T-helper 1 cell treated with Interleukin-12 subunit alpha and Interleukin-12 subunit beta and Interleukin-4 antibody, amounts not matched to agents 30 μg/mL and 1 μg/mL, for 36 hours (primary cell): ENCODE results near the gene NISCH.

Experiments used
- H3K27ac Mint-ChIP-seq: one replicate; pipeline ENCODE4 v1.8.0; 2021; ENCODE audit warnings: mild to moderate bottlenecking, mixed read lengths
- H3K27me3 Mint-ChIP-seq: one replicate; pipeline ENCODE4 v1.8.0; 2021; ENCODE audit warnings: low read depth, mixed read lengths
- H3K36me3 Mint-ChIP-seq: one replicate; pipeline ENCODE4 v1.8.0; 2021; ENCODE audit warnings: low read depth, mixed read lengths
- H3K4me1 Mint-ChIP-seq: one replicate; pipeline ENCODE4 v1.8.0; 2021; ENCODE audit warnings: low read depth, mixed read lengths
- H3K4me3 Mint-ChIP-seq: one replicate; pipeline ENCODE4 v1.8.0; 2021; ENCODE audit warnings: mild to moderate bottlenecking, moderate library complexity, mixed read lengths
- H3K9me3 Mint-ChIP-seq: one replicate; pipeline ENCODE4 v1.8.0; 2021; ENCODE audit warnings: mixed read lengths

The NISCH gene

DNA sequence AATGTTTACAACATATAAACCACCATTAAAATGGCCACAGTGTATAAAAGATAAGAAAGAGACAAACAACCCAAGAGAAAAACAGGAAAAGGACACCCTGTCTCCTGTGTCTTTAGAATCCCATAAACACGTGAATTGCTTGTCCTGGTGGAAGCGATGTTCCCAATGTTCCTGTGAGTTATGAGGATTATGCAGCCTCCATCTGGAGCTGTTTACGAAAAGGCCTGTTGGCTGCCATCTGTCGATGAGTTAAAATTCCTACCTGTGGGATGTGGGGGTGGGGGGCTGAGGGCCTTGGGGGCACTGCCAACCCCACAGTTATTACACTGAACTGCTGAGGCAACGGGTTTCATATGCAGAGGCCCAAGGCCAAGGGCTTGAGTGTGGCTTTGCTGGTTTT lies 13.6 kb downstream of the NISCH start:
- H3K9me3 Mint-ChIP-seq, result no peaks in the 10 kb centered on the region
- H3K4me3 Mint-ChIP-seq, result no peak overlapping the region
- no peaks in the 10 kb centered on the region for H3K27me3 Mint-ChIP-seq
- peaks cover 18% of the 10 kb centered on the region for H3K36me3 Mint-ChIP-seq
- no peaks in the 10 kb centered on the region for H3K4me1 Mint-ChIP-seq
- no peak overlapping the region for H3K27ac Mint-ChIP-seq

DNA sequence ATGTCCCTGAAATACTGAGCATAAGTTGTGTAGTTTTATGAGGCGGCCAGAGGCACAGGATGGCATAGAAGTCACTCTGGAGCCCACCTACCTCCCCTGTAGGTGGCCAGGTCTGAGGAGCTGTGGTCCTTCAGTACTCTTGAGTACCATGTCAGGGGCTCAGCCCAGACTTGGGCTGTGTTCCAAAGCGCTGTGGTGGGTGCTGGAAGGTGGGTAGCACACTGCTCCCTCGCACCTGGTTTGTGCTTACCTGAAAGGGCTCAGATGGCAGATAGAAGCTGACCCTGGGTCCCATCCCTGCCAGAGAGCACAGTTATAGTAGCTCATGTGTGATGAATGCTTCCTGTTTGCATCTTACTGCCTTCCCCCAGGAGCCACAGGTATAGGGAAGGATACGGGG lies 15.5 kb downstream of the NISCH start:
- H3K27me3 Mint-ChIP-seq, result no peaks in the 10 kb centered on the region
- H3K9me3 Mint-ChIP-seq, result no peaks in the 10 kb centered on the region
- H3K4me3 Mint-ChIP-seq, result no peak overlapping the region
- no peak overlapping the region for H3K27ac Mint-ChIP-seq
- H3K4me1 Mint-ChIP-seq, result no peaks in the 10 kb centered on the region
- peaks cover 22% of the 10 kb centered on the region for H3K36me3 Mint-ChIP-seq

DNA sequence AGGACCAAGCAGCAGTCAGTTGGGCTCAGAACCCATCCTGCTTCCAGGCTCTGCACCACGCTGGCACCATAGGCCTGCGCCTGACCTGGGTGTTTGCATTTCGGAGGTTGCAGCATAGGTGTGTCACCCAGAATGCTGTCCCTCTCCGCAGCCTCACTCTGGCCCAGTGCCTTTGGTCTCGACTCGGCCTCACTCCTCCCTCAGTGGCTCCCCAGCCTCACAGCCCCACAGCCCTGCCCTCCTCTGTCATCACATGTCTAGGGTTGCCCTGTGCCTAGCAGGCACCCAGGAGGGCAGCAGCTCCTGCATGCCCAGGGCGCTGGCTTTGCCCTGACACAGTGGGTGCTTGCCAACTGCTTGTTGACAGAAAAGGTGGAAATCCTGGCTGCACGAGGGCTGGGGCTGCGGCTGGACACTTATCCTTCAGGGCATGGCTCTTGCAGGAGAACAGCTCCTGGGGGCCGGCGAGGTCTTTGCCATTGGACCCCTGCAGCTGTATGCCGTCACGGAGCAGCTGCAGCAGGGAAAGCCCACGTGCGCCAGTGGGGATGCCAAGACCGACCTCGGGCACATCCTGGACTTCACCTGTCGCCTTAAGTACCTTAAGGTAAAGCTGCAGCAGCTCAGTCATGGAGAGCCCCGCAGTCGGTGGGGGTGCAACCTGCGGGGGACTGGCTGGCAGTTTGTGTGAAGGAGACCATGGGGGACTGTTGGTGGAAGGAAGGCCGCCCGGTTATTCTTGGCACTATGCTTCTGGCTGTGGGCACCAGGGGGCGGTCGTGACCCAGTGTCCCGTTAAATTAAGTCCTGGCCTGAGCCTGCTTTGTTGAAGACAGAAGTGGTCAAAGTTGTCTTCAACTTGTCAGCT lies 16.2 kb downstream of the NISCH start:
- Mint-ChIP-seq H3K9me3 (no peaks in the 10 kb centered on the region), H3K4me3 (no peak overlapping the region), H3K27me3 (no peaks in the 10 kb centered on the region), H3K36me3 (peaks cover 25% of the 10 kb centered on the region), H3K27ac (no peak overlapping the region), H3K4me1 (no peaks in the 10 kb centered on the region)

DNA sequence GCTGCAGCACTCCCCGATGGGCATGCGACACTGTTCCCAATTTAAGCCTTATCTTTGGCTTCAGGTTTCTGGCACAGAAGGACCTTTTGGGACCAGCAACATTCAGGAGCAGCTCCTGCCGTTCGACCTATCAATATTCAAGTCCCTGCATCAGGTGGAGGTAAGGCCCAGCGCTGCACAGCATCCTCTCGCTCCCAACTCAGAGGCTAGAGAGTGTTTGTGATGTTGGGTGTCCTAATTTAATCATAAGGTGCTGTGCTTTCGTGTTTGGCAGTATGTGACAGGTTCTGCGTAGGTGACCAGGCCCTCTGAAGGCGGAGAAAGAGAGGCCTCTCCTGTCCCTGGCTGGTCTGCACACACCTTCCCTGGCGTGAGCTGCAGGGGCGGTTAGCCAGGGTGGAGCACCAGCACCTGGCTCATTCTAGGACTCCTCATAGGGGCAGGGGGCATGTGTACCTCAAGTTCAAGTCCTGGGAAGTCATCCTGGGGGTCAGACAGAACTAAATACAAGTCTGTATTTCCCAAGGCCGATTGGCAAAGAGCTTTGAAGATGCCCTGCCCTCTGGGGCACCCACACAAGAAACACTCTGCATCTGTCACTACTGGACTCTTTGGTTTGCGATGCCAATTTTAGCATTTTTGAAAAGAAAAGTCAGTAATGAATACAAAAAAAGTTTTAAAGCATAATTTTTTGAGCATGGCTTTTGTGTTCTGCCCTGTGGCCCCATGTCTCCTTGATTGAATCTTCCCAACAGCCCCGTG lies 17.0 kb downstream of the NISCH start:
- no peaks in the 10 kb centered on the region for H3K27me3 Mint-ChIP-seq
- H3K27ac Mint-ChIP-seq, result no peak overlapping the region
- H3K36me3 Mint-ChIP-seq, result peaks cover 25% of the 10 kb centered on the region
- no peaks in the 10 kb centered on the region for H3K4me1 Mint-ChIP-seq
- no peaks in the 10 kb centered on the region for H3K9me3 Mint-ChIP-seq
- no peak overlapping the region for H3K4me3 Mint-ChIP-seq

DNA sequence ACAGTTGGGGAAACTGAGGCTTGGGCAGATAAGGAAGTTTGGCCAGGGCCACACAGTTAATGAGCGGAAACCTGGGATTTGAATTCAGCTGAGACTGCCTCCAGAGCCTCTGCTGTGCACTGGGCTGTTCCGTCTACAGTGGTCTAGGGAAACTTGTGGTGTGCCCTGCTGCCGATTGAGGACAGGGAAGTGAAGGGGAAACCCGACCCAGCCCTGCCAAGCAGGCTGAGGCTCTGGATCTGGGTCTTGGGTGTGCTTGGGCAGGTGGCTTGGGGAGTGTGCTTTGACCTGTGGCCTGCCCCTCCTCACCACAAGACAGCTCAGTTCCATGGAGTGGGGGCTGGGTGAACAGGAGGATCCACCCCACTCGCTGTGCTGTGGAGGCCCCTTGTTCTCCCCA lies 17.6 kb downstream of the NISCH start:
- Mint-ChIP-seq H3K4me3 (no peak overlapping the region), H3K27me3 (no peaks in the 10 kb centered on the region), H3K4me1 (no peaks in the 10 kb centered on the region), H3K36me3 (peaks cover 27% of the 10 kb centered on the region), H3K27ac (no peak overlapping the region), H3K9me3 (no peaks in the 10 kb centered on the region)

DNA sequence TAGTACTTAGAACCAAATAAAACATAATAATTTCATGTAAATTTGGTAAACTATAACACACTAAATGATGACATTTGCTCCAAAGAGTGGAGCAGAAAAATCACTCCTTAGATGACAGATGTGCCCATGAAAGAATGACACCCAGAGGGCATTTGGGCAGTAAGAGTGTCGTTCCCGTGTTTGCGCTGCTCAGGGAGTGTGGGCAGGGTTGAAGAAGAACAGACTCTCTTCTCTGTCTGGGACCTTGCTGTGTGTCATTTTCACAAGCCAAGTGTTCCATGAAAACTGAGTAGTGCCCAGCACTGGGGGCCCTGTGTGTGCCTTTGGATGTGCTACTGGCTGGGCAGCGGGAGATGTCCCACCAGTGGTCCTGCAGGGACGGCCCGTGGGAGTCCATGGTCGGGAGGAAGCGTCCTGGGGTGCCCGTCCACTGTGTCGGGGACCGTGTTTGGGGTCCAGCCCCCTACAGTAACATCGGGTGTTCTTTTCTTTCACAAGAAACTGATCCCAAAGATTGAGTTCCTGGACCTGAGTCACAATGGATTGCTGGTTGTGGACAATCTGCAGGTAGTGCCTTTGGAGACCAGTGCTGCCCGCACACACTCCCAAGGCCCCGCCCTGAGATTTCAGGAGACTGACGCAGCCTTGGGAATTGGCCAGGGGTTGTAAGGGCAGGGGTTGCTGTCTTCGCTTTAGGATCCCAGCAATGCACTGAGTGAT lies 21.8 kb downstream of the NISCH start:
- Mint-ChIP-seq H3K27ac (no peak overlapping the region), H3K4me3 (no peak overlapping the region), H3K4me1 (no peaks in the 10 kb centered on the region), H3K36me3 (peaks cover 35% of the 10 kb centered on the region), H3K9me3 (no peaks in the 10 kb centered on the region), H3K27me3 (no peaks in the 10 kb centered on the region)

DNA sequence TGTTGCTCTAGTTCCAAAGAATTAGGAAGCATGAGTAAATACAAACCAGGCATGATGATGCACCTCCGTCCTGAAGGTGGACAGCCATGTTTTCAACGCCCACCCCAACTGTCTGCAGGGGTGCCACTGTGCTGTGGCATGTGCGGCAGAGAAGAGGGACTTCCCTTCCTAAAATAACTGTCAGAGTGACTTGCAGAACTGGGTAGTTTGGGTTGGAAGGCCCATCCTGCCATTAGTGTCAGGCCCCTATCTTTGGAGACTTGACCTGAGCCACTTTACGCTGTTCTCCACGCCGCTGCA lies 22.3 kb downstream of the NISCH start:
- no peak overlapping the region for H3K27ac Mint-ChIP-seq
- no peak overlapping the region for H3K4me3 Mint-ChIP-seq
- H3K36me3 Mint-ChIP-seq, result peaks cover 38% of the 10 kb centered on the region
- no peaks in the 10 kb centered on the region for H3K9me3 Mint-ChIP-seq
- H3K27me3 Mint-ChIP-seq, result no peaks in the 10 kb centered on the region
- H3K4me1 Mint-ChIP-seq, result no peaks in the 10 kb centered on the region

DNA sequence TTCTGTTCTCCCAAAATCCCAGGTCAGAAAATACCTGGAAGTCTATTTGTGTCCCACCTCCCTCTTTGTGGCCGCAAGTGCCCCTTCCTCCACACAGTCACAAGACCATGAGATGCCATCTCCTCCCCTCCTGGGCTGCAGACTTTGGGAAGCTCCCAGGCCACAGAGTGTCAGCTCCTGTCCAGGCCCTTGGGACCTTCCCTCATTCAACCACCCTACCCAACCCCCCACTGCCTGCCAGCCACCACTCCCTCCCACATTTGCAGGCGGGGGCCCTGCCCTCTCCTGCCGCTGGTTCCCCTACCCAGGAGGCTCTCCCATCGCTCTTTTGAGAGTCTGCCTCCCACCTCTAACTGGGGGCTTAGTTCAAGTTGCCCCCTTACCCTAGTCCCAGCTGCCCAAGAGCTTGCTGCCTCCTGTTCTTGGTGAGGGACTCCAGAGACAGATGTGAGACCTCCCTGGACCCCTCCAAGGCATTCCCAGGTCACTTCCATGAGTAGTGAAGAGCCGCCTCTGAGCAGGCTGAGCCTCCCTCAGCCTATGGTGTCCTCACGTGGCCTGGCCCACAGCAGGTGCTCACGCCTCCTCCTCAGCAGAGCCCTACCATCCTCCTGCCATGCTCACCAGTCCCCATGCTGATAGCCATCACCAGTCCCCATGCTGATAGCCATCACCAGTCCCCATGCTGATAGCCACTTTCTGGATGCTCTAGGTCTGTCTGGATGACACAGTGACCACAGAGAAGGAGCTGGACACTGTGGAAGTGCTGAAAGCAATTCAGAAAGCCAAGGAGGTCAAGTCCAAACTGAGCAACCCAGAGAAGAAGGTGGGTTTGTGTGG lies 23.9 kb downstream of the NISCH start:
- H3K9me3 Mint-ChIP-seq, result no peaks in the 10 kb centered on the region
- H3K27ac Mint-ChIP-seq, result no peak overlapping the region
- H3K27me3 Mint-ChIP-seq, result no peaks in the 10 kb centered on the region
- H3K36me3 Mint-ChIP-seq, result peaks cover 34% of the 10 kb centered on the region
- H3K4me1 Mint-ChIP-seq, result no peaks in the 10 kb centered on the region
- no peak overlapping the region for H3K4me3 Mint-ChIP-seq

DNA sequence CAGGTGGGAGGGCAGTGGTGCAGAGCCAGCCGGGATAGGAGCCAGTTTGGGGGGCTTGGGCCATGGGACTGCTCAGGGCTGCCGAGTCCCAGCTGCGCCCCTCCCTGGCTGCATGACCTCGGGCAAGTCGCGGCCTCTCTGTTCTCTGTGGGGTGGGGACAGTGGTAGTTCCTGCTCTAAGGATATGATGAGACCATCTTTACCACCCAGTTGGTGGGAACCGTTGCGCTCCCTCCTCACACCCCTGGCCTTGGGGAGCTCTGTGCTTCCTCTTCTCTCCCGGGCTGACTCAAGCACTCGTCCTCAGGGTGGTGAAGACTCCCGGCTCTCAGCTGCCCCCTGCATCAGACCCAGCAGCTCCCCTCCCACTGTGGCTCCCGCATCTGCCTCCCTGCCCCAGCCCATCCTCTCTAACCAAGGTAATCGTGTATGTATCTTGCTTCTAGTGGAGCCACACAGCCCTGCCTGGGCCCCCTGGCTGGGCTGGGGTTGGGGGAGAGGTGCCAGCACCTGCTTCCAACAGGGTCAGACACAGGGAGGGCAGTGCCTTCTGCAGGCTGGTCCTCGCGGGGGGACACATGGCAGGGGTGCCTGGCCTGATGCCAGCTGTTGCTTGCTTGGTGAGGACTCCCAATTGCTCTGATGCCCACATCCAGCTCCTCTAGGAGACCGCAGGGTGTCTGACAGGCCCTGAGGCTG lies 24.6 kb downstream of the NISCH start:
- Mint-ChIP-seq H3K27ac (no peak overlapping the region), H3K27me3 (no peaks in the 10 kb centered on the region), H3K36me3 (peaks cover 31% of the 10 kb centered on the region), H3K4me3 (no peak overlapping the region), H3K4me1 (no peaks in the 10 kb centered on the region), H3K9me3 (no peaks in the 10 kb centered on the region)

DNA sequence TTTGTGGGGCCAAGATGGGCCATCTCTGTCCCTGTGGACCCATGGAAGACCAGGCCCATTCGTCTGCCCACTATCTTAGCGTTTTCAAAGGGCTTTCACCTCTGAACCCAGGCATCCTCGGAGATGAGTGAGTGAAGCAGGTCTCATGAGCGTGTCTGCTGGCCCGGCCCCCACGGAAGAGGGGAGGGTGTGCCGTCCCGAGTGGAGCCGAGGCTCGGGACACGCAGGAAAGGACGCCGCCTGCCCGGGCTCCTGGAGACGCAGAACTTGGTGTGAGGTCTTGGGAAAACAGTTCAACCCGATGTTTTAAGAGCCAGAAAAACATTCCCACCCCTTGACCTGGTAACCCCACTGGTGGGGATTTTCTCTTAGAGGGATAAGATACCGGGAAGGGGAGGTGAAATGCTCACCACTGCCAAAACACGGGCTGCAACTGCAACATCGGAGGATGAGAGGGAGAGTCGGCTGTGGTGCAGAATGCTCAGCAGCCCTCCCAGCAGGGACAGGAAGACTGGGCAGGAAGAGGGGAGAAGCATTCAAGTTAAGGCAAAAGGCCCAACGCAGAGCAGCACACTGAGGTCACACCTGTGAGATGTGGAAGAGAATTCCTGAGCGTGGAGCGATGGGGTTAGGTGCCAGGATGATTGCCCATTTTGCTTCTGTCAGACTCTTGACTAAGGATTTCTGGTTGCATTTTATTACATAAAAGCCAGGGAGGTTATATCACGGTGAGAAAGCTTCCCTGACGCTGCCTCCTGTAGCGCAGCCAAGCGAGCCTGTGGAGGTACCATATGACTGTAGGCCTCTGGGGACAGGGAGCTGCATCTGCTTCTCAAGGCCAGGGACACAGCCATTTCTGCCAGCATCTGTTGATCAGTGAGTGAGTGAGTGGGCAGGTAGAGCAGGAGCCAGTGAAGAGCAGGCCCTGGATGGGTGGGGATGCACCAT lies 25.6 kb downstream of the NISCH start:
- H3K27ac Mint-ChIP-seq, result no peak overlapping the region
- H3K4me3 Mint-ChIP-seq, result no peak overlapping the region
- H3K27me3 Mint-ChIP-seq, result no peaks in the 10 kb centered on the region
- peaks cover 30% of the 10 kb centered on the region for H3K36me3 Mint-ChIP-seq
- H3K9me3 Mint-ChIP-seq, result no peaks in the 10 kb centered on the region
- no peaks in the 10 kb centered on the region for H3K4me1 Mint-ChIP-seq

DNA sequence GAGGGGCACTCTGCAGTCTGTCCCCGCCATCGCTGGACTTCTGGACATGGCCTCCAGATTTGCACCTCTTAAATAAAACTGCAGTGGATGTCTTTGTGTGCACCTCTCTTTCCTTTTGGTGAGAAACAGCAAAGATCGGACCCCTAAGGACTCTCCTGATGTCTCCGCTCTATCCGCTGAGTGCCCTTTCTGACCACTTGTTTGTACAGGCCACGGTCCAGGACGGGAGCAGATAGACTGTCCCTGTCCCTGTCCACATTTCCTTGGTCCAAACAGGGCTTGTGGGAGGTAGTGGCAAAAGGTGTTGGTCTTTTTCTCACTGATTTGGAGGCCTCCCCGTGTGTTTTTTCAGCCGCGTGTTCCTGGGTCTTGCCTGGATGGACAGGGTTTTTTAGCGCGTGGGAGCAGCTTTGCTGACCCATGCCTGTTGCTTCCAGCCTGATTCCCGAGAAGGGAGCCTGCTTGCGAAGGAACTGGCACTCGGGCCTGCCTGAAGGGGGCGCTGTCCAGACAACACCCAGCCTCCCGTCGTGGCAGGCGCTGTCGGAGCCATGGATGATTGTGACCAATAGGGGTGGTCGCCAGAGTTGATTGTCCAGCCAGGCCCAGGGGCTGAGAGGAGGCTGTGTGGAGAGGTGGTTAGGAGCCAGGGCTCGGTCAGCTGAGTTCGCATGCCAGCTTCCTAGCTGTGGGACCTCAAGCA lies 26.6 kb downstream of the NISCH start:
- no peaks in the 10 kb centered on the region for H3K27me3 Mint-ChIP-seq
- no peaks in the 10 kb centered on the region for H3K4me1 Mint-ChIP-seq
- H3K4me3 Mint-ChIP-seq, result no peak overlapping the region
- peaks cover 27% of the 10 kb centered on the region for H3K36me3 Mint-ChIP-seq
- H3K9me3 Mint-ChIP-seq, result no peaks in the 10 kb centered on the region
- H3K27ac Mint-ChIP-seq, result no peak overlapping the region

DNA sequence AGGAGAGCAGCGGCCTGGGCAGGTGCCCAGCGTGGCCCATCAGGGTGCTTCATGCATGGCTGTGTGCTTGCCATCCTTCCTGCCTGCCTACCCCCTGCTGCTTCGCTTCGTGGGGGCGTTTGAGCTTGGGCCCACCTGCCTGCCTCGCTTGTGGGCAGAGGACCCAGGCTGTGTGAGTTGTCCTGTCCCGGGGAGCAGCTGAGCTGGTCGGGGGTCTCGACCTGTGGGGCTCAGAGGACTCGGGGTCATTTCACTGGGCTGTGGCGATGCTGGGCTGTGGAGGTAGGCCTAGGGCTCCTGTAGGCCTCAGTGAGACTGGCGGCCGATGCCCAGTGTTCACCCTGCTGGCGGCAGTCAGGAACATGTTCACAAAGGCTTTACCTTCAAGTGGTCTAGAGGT lies 27.7 kb downstream of the NISCH start:
- no peak overlapping the region for H3K4me3 Mint-ChIP-seq
- H3K36me3 Mint-ChIP-seq, result peaks cover 29% of the 10 kb centered on the region
- no peaks in the 10 kb centered on the region for H3K9me3 Mint-ChIP-seq
- H3K27me3 Mint-ChIP-seq, result no peaks in the 10 kb centered on the region
- no peaks in the 10 kb centered on the region for H3K4me1 Mint-ChIP-seq
- H3K27ac Mint-ChIP-seq, result no peak overlapping the region
